ELF-1 (cell line): Measurements from ENCODE around the gene C1orf52.
A peak's percentile ranks its signal among the peaks of the same experiment; 100 is the strongest.
"Not testable (repeated sequence)": the region's sequence is repeated elsewhere in the genome, so short reads cannot be mapped to it uniquely, and the experiment has no call there.

Source experiments
- DNase-seq: peaks from one replicate; pipeline ENCODE4 v3.0.0-alpha.2; 2016; ENCODE audit warnings: low read depth, low spot score

The C1orf52 gene

GRCh38 chr1:85278853-85279314 lies 19.4 kb upstream of the C1orf52 start:
- DNase-seq = no peak

- DNase-seq = no peak
Observed at GRCh38 chr1:85277802-85278201, 18.3 kb upstream of the C1orf52 start.

GRCh38 chr1:85276978-85277639 lies 17.6 kb upstream of the C1orf52 start:
- DNase-seq = no peak

- DNase-seq = peak; percentile 99
Observed at GRCh38 chr1:85276215-85276977, 16.9 kb upstream of the C1orf52 start, which contains the start of gene BCL10. BCL10 (minus strand) TSS chr1:85276632; CDS start chr1:85276352, 280 bp downstream.

- DNase-seq = no peak
Observed at GRCh38 chr1:85275701-85276214, 16.3 kb upstream of the C1orf52 start.

GRCh38 chr1:85274969-85275453 lies 15.5 kb upstream of the C1orf52 start:
- DNase-seq = no peak

GRCh38 chr1:85273397-85273796 lies 13.9 kb upstream of the C1orf52 start:
- no peak for DNase-seq

- no peak for DNase-seq
Observed at GRCh38 chr1:85268801-85269585, 9.5 kb upstream of the C1orf52 start.

GRCh38 chr1:85267313-85267712 lies 7.9 kb upstream of the C1orf52 start:
- DNase-seq = no peak

GRCh38 chr1:85264150-85264549 lies 4.7 kb upstream of the C1orf52 start:
- no peak for DNase-seq

GRCh38 chr1:85262985-85263384 lies 3.5 kb upstream of the C1orf52 start:
- DNase-seq = no peak

GRCh38 chr1:85259912-85260274 lies 431 bp upstream of the C1orf52 start:
- DNase-seq = no peak

- peak; percentile 29 for DNase-seq
Observed at GRCh38 chr1:85258536-85259117, 835 bp downstream of the C1orf52 start.

GRCh38 chr1:85249042-85249441 lies 10.4 kb downstream of the C1orf52 start:
- not testable (repeated sequence) for DNase-seq

- DNase-seq = no peak
Observed at GRCh38 chr1:85245891-85246290, 13.6 kb downstream of the C1orf52 start.

GRCh38 chr1:85245456-85245855 lies 14.0 kb downstream of the C1orf52 start:
- no peak for DNase-seq

- peak; percentile 52 for DNase-seq
Observed at GRCh38 chr1:85244271-85245061, 15.0 kb downstream of the C1orf52 start.

- no peak for DNase-seq
Observed at GRCh38 chr1:85243372-85243771, 16.1 kb downstream of the C1orf52 start.

- no peak for DNase-seq
Observed at GRCh38 chr1:85240643-85241042, 18.8 kb downstream of the C1orf52 start.

GRCh38 chr1:85240174-85240601 lies 19.3 kb downstream of the C1orf52 start:
- DNase-seq = peak; percentile 52

GRCh38 chr1:85237613-85238012 lies 21.8 kb downstream of the C1orf52 start:
- no peak for DNase-seq
